Heart right ventricle (tissue), 16 donors: Measurements from ENCODE around the gene DNAJC4. TPM values are rescaled to one million over a fixed set of nuclear protein-coding genes. Genes with fewer than 3 reads are reported as not detected.

Experiments used
- ATAC-seq, 8 donors: fragments of 200-7000 bp; cut with Tn5 transposase; one replicate each; pipeline ENCODE4 v1.9.1; 2020; ENCODE audit warnings: mild to moderate bottlenecking in 8 of 8, moderate library complexity in 8 of 8, moderate number of reproducible peaks in 1 of 8
- DNase-seq, 2 donors: peaks; one replicate each; pipeline ENCODE4 v3.0.0-alpha.2; 2020
- H3K27ac ChIP-seq, 10 donors: fragments of 200-600 bp; sonication (generic) in 2 of 10; one replicate each; pipeline versions ENCODE4 v1.5.0 to v1.8.0; 2020 to 2022; ENCODE audit warnings: mild to moderate bottlenecking in 3 of 10
- H3K27me3 ChIP-seq, 7 donors: fragments of 200-600 bp; one replicate each; pipeline ENCODE4 v1.8.0; 2021 to 2022; ENCODE audit warnings: mild to moderate bottlenecking in 2 of 7
- H3K36me3 ChIP-seq, 9 donors: fragments of 200-600 bp; sonication (generic) in 1 of 9; one replicate each; pipeline versions ENCODE4 v1.5.0 to v1.8.0; 2020 to 2022; ENCODE audit warnings: mild to moderate bottlenecking in 2 of 9
- H3K4me1 ChIP-seq, 9 donors: fragments of 200-600 bp; sonication (generic) in 1 of 9; one replicate each; pipeline versions ENCODE4 v1.5.0 to v1.8.0; 2020 to 2022; ENCODE audit warnings: mild to moderate bottlenecking in 4 of 9
- H3K4me3 ChIP-seq, 10 donors: fragments of 200-600 bp; sonication (generic) in 2 of 10; one replicate each; pipeline versions ENCODE4 v1.5.0 to v1.8.0; 2020 to 2022; ENCODE audit warnings: mild to moderate bottlenecking in 7 of 10, moderate library complexity in 2 of 10
- H3K9me3 ChIP-seq, 11 donors: fragments of 200-600 bp in 10 of 11; sonication (generic) in 2 of 11; one replicate each; pipeline versions ENCODE4 v1.5.0 to v1.8.0; 2013 to 2022; ENCODE audit warnings: mild to moderate bottlenecking in 2 of 11, control low read depth in 1 of 11, moderate library complexity in 1 of 11
- CTCF ChIP-seq, 9 donors: fragments of 200-600 bp; sonication (generic) in 2 of 9; IDR thresholded peaks; one replicate each; pipeline versions ENCODE4 v1.5.0 to v1.8.0; 2021 to 2022; ENCODE audit warnings: antibody characterized with exemption in 9 of 9, mild to moderate bottlenecking in 5 of 9, moderate library complexity in 1 of 9
- WGBS, 2 donors: extraction: QIAGEN DNeasy Blood & Tissue Kit; methylation state at CpG; one replicate each; pipeline ENCODE4 v1.1.7; 2013; ENCODE audit warnings: inconsistent platforms in 1 of 2; 5-methylcytosine and 5-hydroxymethylcytosine counted together
- intact Hi-C, 10 donors: fragments of 100-400 bp; cut with DNase I; formaldehyde crosslinking; loops; one replicate each; pipeline versions ENCODE4 v1.11.1 to v1.14.2; 2022
- polyA plus RNA-seq, 2 donors: library from polyadenylated mRNA; stranded (reverse); fragments of 200-250 nt; gene quantifications; one replicate each; pipeline ENCODE4 v1.2.3, GENCODE V29; 2013
- total RNA-seq, 10 donors: library from RNA; stranded (reverse); fragmentation: NEBNext Ultra II Directional in 3 of 10; extraction: Animal tissue kit (Norgen Biotek cat#: 25700) in 3 of 10; gene quantifications; one replicate each; pipeline versions ENCODE4 v1.2.1 to v1.2.4, GENCODE V29; 2021 to 2023
- donor health status: Arrhythmogenic right ventricular cardiomyopathy.
- donor health status: ischemic (EF 13 %, LVEDD 7.1; RV severe dilation, severe dysfunction).
- donor health status: healthy with polysubstance abuse.
- donor health status: DM: no; HTN: yes; CAD: no.
- donor health status: DM: no; HTN: no; CAD: no.
- donor health status: ischemic (EF 25% LVEDD 6.9; RV normal size, moderate dysfunction).
- donor health status: ischemic (EF 25% LVEDD 5.7; RV mildly dilated, moderate dysfunction).
- donor health status: healthy.
- donor health status: DM: yes; HTN: yes; CAD: no.
- donor health status: Ischemic cardiomyopathy.
- donor health status: ischemic (EF 35%, LVEDD 5.7; RV mildly dilated, moderate dysfunction).
- donor health status: nonischemic (EF 11% LVEDD 7.7; RV severe dilation, severe dysfunction).
- donor health status: DM: yes; HTN: yes; CAD: no.
- donor health status: PGD.
- donor health status: ischemic (EF 29% LVEDD 5.4; RV normal size, mild dysfunction).
- donor health status: nonischemic (EF 23%, LVEDD 6.1; RV moderate dilation, normal function).

DNAJC4 gene
- total and polyA plus RNA-seq, 12 donors, result 46.6 to 173 (median 52.0) TPM

- ATAC-seq (peak; percentile 46 to 75 (median 64)), DNase-seq (peak; percentile 82 to 85)
- Histone ChIP-seq H3K4me1 (peaks cover 7 to 55% (median 39%) of the 10 kb centered on the region in 9 donors), H3K36me3 (peaks cover 5 to 75% (median 44%) of the 10 kb centered on the region in 9 donors), H3K9me3 (no peaks in the 10 kb centered on the region), H3K27ac (peak overlapping the region in 7 of 10 donors; percentile 1 to 99 (median 28)), H3K4me3 (no peak overlapping the region), H3K27me3 (no peaks in the 10 kb centered on the region)
- TF ChIP-seq CTCF (IDR thresholded peaks at IDR 0.05), result peak; percentile 39 to 83 (median 73)
- WGBS, 2 donors, result 43 to 51% methylated on average over 7 of the region's 7 CpGs
- intact Hi-C loops, result loop anchor here in 7 of 10 donors (1.0 to 5.0 kb wide), 4 partner anchors 64 to 98 kb away; partner anchors contain the start of gene CATSPERZ (in 5 of the 7)
Measured at GRCh38 chr11:64204464-64204989, 25.8 kb upstream of the DNAJC4 start.

- peak; percentile 6 to 61 (median 46) for ATAC-seq
- H3K36me3 ChIP-seq, result peaks cover 0 to 74% (median 26%) of the 10 kb centered on the region in 9 donors
Measured at GRCh38 chr11:64206457-64207255, 23.7 kb upstream of the DNAJC4 start, which contains the start of gene FERMT3. Gene FERMT3, plus strand, starts transcription at chr11:64206721. Its CDS starts 644 bp downstream, at chr11:64207365.

GRCh38 chr11:64207256-64208085, 22.9 kb upstream of the DNAJC4 start:
- intact Hi-C loops, result loop anchor here in 3 of 10 donors (5.0 kb wide), 2 partner anchors 90 to 95 kb away; partner anchors contain the start of gene CATSPERZ (in 1 of the 3)
- no peaks in the 10 kb centered on the region for H3K9me3 ChIP-seq
- ATAC-seq (peak; percentile 54 to 76 (median 68)), DNase-seq (peak; percentile 65 to 75)
- peak overlapping the region; percentile 82 to 99 (median 91) for H3K27ac ChIP-seq
- H3K4me3 ChIP-seq, result peak overlapping the region in 9 of 10 donors; percentile 28 to 76 (median 51)
- no peaks in the 10 kb centered on the region for H3K27me3 ChIP-seq
- TF ChIP-seq CTCF (IDR thresholded peaks at IDR 0.05), result no peak
- 37% methylated on average over 30 of the region's 30 CpGs for WGBS, 2 donors
- H3K36me3 ChIP-seq, result peaks cover 0 to 74% (median 26%) of the 10 kb centered on the region in 9 donors
- peaks cover 7 to 55% (median 39%) of the 10 kb centered on the region in 9 donors for H3K4me1 ChIP-seq

More at GRCh38 chr11:64206457-64207255, 23.7 kb upstream of the DNAJC4 start, which contains the start of gene FERMT3:
- H3K4me3 ChIP-seq, result peak within 1 kb of the TSS in 9 of 10 donors; percentile 28 to 76 (median 51)
- H3K4me1 ChIP-seq, result peaks cover 7 to 55% (median 39%) of the 10 kb centered on the region in 9 donors
- whole genome bisulfite sequencing, 2 donors, result 76 to 82% methylated on average over 27 of the region's 27 CpGs
- H3K27me3 ChIP-seq, result no peaks in the 10 kb centered on the region
- TF ChIP-seq CTCF (IDR thresholded peaks at IDR 0.05), result no peak
- intact Hi-C loops, result loop anchor here in 3 of 10 donors (5.0 kb wide), 2 partner anchors 91 to 96 kb away; partner anchors contain the start of gene CATSPERZ (in 1 of the 3)
- H3K27ac ChIP-seq, result peak within 1 kb of the TSS; percentile 82 to 99 (median 91)
- DNase-seq, result peak; percentile 61 to 64
- no peaks in the 10 kb centered on the region for H3K9me3 ChIP-seq
